Measurements from ENCODE around the gene RNASEH2B. TPM values are rescaled to one million over a fixed set of nuclear protein-coding genes. Genes with fewer than 3 reads are reported as not detected.

Gene RNASEH2B
- polyA plus RNA-seq (25.2 and 33.2 TPM in 2 replicates), polyA minus RNA-seq (31.7 and 54.5 TPM in 2 replicates)

- no peaks in the 10 kb centered on the region for H3K9me2 ChIP-seq (ENCODE audit: insufficient read depth, low read length)
- peak within 1 kb of the TSS; percentile 68 for H3K9ac ChIP-seq (ENCODE audit: low read length)
- H3K4me3 ChIP-seq (ENCODE audit: low read length): peak within 1 kb of the TSS; percentile 81
- peak within 1 kb of the TSS; percentile 67 for H2AFZ ChIP-seq (ENCODE audit: low read depth, low read length)
- no peak within 1 kb of the TSS for H3K27ac ChIP-seq (ENCODE audit: low read length)
- peak; percentile 15 for TF ChIP-seq EP300 (conservative IDR thresholded peaks at IDR 0.05; ENCODE audit: poor library complexity, severe bottlenecking)
- peak; percentile 41 for TF ChIP-seq SMC3 (conservative IDR thresholded peaks at IDR 0.05; ENCODE audit: poor library complexity)
- no peak for TF ChIP-seq TAF1 (IDR thresholded peaks at IDR 0.05; ENCODE audit: low read depth)
- TF ChIP-seq MXI1 (conservative IDR thresholded peaks at IDR 0.05; ENCODE audit: poor library complexity, severe bottlenecking): peak; percentile 91
- TF ChIP-seq REST (IDR thresholded peaks at IDR 0.05; ENCODE audit: borderline replicate concordance): no peak
- TF ChIP-seq RAD21 (conservative IDR thresholded peaks at IDR 0.05): peak; percentile 42
- peak; percentile 29 for TF ChIP-seq POLR2AphosphoS5 (IDR thresholded peaks at IDR 0.05)
- no peaks in the 10 kb centered on the region for H3K9me3 ChIP-seq (ENCODE audit: low read length)
- no peaks in the 10 kb centered on the region for H4K20me1 ChIP-seq (ENCODE audit: insufficient read depth)
- no peaks in the 10 kb centered on the region for H3K36me3 ChIP-seq (ENCODE audit: insufficient read depth, low read length)
- peak within 1 kb of the TSS; percentile 15 for H3K4me2 ChIP-seq (ENCODE audit: low read length)
- no peaks in the 10 kb centered on the region for H3F3A ChIP-seq (ENCODE audit: insufficient read depth, low read length, poor library complexity, severe bottlenecking)
- no peaks in the 10 kb centered on the region for H3K79me2 ChIP-seq (replicated peaks; ENCODE audit: insufficient read depth, low read length)
- H3K27me3 ChIP-seq (ENCODE audit: insufficient read depth, low read depth, low read length): peaks cover 8% of the 10 kb centered on the region
These were observed at the start of gene RNASEH2B for GRCh38 chr13:50909605-50910484. TSS of gene RNASEH2B (plus strand) at chr13:50909791. CDS start at chr13:50910077, 286 bp downstream.

DNA sequence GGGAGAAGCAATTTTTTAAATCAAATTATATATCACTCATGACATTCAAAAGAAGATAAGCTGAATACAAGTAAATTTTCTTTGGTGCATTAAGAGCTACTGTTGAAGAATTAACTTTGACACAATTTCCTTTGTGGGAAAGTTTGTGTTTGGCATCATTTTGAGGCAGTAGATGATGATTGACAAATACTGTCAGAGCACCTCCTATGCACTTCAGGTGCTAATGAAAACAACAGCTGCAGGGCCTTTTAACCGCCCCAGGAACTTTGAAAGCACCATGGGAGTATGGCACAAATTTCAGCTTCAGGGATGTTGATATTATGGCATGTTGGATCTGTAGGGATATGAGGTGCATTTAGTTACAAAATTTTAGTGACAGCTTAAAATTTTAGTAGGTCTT, 45.1 kb upstream of the RNASEH2B start:
- no peaks in the 10 kb centered on the region for H3K9me2 ChIP-seq (ENCODE audit: insufficient read depth, low read length)
- H3F3A ChIP-seq (ENCODE audit: insufficient read depth, low read length, poor library complexity, severe bottlenecking): no peaks in the 10 kb centered on the region
- TF ChIP-seq EZH2 (IDR thresholded peaks at IDR 0.05; ENCODE audit: borderline replicate concordance, insufficient read depth, low read length, poor library complexity, severe bottlenecking) (no peak), RAD21 (conservative IDR thresholded peaks at IDR 0.05) (no peak), TAF1 (IDR thresholded peaks at IDR 0.05; ENCODE audit: low read depth) (no peak), MXI1 (conservative IDR thresholded peaks at IDR 0.05; ENCODE audit: poor library complexity, severe bottlenecking) (no peak), EP300 (conservative IDR thresholded peaks at IDR 0.05; ENCODE audit: poor library complexity, severe bottlenecking) (no peak), SMC3 (conservative IDR thresholded peaks at IDR 0.05; ENCODE audit: poor library complexity) (no peak), POLR2AphosphoS5 (IDR thresholded peaks at IDR 0.05) (no peak), REST (IDR thresholded peaks at IDR 0.05; ENCODE audit: borderline replicate concordance) (no peak)
- TF ChIP-seq, protein P1, sequence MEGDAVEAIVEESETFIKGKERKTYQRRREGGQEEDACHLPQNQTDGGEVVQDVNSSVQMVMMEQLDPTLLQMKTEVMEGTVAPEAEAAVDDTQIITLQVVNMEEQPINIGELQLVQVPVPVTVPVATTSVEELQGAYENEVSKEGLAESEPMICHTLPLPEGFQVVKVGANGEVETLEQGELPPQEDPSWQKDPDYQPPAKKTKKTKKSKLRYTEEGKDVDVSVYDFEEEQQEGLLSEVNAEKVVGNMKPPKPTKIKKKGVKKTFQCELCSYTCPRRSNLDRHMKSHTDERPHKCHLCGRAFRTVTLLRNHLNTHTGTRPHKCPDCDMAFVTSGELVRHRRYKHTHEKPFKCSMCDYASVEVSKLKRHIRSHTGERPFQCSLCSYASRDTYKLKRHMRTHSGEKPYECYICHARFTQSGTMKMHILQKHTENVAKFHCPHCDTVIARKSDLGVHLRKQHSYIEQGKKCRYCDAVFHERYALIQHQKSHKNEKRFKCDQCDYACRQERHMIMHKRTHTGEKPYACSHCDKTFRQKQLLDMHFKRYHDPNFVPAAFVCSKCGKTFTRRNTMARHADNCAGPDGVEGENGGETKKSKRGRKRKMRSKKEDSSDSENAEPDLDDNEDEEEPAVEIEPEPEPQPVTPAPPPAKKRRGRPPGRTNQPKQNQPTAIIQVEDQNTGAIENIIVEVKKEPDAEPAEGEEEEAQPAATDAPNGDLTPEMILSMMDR (IDR thresholded peaks at IDR 0.05; ENCODE audit: poor library complexity, severe bottlenecking): no peak
- H3K9me3 ChIP-seq (ENCODE audit: low read length): no peaks in the 10 kb centered on the region
- no peak overlapping the region for H2AFZ ChIP-seq (ENCODE audit: low read depth, low read length)
- no peaks in the 10 kb centered on the region for H4K20me1 ChIP-seq (ENCODE audit: insufficient read depth)
- H3K4me3 ChIP-seq (ENCODE audit: low read length): no peak overlapping the region
- no peaks in the 10 kb centered on the region for H3K27me3 ChIP-seq (ENCODE audit: insufficient read depth, low read depth, low read length)
- no peak overlapping the region for H3K9ac ChIP-seq (ENCODE audit: low read length)
- H3K36me3 ChIP-seq (ENCODE audit: insufficient read depth, low read length): no peaks in the 10 kb centered on the region
- no peak overlapping the region for H3K4me2 ChIP-seq (ENCODE audit: low read length)
- no peaks in the 10 kb centered on the region for H3K79me2 ChIP-seq (replicated peaks; ENCODE audit: insufficient read depth, low read length)
- no peak overlapping the region for H3K27ac ChIP-seq (ENCODE audit: low read length)

Data from neural cell (in vitro differentiated cells).